HG03575 (cell line): Measurements from ENCODE around the gene BICDL1.
"Not testable (repeated sequence)": the region's sequence is repeated elsewhere in the genome, so short reads cannot be mapped to it uniquely, and the experiment has no call there.

Source experiments
- ATAC-seq: cut with Tn5 transposase; IDR thresholded peaks from one replicate; pipeline ENCODE4 v1.9.1; 2021; ENCODE audit not compliant: unreplicated experiment, insufficient number of reproducible peaks, low FRiP score; ENCODE audit errors: extremely low read depth

The BICDL1 gene

GRCh38 chr12:120045367-120045766, 56.3 kb downstream of the BICDL1 start:
- not testable (repeated sequence) for ATAC-seq

GRCh38 chr12:120047072-120047471, 58.0 kb downstream of the BICDL1 start:
- no peak for ATAC-seq

DNA sequence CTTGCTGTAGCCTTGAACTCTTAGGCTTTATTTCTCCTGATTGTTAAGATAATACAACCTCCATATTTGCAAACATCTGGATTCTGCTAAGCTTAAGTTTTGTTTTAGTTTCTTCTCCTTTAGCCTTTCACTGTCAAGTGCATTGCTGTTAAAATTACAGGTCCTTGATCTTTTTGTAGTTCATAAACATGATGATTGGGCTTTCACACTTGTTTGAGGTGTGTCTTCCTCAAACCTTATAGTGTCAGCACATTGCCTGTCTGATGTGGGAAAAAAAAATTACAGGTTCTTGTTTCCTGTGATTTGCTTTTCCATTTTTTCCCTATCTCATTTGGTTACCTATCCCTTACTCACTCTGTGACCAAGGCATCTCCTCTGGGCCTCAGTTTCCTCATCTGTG, 59.2 kb downstream of the BICDL1 start:
- no peak for ATAC-seq

DNA sequence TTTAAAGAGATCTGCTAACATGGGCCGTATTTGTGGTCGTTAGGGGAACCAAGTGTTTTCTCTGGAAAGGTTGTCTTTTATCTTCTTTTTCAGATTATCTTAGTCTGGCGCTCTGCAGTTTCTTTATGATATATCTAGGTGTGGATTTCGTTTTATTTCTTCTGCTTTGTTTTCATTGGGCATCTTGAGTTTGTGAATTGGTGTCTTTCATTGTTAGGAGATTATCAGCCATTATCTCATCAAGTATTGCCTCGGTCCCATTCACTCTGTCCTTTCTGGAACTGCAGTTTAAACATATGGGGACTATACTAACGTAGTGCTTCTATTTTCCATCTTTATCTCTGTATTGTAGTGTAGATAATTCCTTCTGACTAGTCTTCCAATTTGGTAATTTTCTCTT, 60.4 kb downstream of the BICDL1 start:
- no peak for ATAC-seq

DNA sequence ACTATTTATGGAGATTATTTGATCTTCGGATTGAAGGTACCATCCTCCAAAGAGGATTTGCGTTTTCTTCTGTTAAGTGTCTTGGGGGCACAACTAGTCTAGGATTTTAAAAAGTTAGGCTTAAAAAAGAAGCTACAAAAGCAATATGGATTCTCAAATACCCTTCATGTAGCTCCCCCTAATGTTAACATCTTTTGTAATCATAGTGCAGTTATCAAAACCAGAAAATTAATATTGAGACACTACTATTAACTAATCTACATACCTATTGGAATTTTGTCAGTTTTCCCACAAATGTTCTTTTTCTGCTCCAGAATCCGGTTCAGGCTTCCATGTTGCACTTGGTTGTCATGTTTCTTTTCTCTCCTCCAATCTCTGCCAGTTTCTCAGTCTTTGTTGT, 62.5 kb downstream of the BICDL1 start:
- no peak for ATAC-seq

DNA sequence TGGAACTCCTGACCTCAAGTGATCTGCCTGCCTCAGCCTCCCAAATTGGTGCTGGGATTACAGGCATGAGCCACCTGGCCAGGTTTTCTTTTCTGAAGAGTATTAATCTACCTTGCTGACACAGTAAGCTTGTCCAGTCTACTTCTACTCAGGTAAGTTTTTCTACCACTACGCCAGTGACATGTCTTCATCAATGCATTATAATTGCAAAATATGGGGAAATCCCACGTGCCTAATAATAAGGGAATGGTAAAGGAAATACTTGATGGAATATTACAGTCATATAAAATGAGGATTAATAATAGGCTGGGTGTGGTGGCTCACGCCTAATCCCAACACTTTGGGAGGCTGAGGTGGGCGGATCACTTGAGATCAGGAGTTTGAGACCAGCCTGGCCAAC, 65.3 kb downstream of the BICDL1 start:
- ATAC-seq, result no peak

DNA sequence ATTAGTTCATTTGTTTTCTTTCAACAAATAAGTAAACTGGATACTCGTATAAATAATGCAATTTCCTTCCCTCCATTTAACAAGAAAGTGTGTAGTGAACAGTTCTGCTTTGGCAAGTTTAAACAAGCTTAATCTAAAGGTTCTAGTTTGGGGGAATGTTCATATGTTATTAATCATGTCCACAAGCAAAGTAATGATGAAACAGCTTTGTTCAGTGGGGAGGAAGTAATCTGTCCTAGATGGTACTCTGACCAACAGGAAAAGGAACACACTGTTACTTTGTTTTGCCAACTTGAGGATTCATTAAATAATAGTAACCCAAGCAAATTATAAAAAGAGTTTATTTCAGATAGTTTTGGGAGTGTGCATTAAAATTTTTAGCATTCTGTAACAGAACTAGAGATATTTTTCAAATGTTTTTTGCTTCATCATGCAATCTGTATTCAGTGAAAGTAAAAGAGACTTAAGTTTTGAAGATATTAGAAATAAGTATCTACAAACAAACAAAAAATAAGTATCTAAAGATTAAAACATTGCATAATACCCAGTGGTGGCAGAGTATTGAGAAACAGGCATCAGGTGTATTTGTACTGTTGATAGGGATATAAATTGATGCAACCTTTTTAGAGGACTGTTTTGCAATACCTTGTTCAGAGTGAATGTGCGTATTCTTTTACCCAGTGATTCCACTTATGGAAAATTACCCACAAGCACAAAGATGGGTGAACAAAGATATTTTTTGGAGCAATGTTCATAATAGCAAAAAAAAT, 66.4 kb downstream of the BICDL1 start:
- ATAC-seq, result no peak

GRCh38 chr12:120056739-120057138, 67.7 kb downstream of the BICDL1 start:
- no peak for ATAC-seq

- ATAC-seq, result no peak
Measured at GRCh38 chr12:120060196-120060595, 71.2 kb downstream of the BICDL1 start.

- no peak for ATAC-seq
Measured at GRCh38 chr12:120060717-120061116, 71.7 kb downstream of the BICDL1 start.

GRCh38 chr12:120061575-120062214, 72.7 kb downstream of the BICDL1 start:
- no peak for ATAC-seq

GRCh38 chr12:120062976-120063579, 74.0 kb downstream of the BICDL1 start:
- ATAC-seq, result no peak

GRCh38 chr12:120064054-120064940, 75.3 kb downstream of the BICDL1 start:
- no peak for ATAC-seq

GRCh38 chr12:120065472-120065871, 76.4 kb downstream of the BICDL1 start:
- no peak for ATAC-seq

DNA sequence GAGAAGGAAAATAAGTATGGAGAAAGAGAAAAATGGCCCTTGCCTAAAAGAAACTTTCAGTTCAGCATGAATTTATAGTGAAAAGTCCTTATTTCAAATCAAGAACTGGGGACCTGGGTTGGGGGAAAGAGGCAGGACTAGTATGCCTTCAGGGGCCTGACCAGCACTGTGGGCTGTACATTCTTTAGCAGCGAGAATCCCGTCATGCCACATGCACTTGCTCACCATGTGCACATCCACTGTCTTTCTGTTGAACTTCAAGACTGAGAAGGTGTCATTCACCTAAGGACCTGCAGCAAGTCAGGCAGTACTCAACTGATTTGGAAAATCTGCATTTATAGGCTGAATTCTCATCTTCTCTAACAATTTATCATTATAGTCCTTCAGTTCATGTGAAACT, 77.3 kb downstream of the BICDL1 start:
- no peak for ATAC-seq

- no peak for ATAC-seq
Measured at GRCh38 chr12:120067084-120067869, 78.2 kb downstream of the BICDL1 start.

DNA sequence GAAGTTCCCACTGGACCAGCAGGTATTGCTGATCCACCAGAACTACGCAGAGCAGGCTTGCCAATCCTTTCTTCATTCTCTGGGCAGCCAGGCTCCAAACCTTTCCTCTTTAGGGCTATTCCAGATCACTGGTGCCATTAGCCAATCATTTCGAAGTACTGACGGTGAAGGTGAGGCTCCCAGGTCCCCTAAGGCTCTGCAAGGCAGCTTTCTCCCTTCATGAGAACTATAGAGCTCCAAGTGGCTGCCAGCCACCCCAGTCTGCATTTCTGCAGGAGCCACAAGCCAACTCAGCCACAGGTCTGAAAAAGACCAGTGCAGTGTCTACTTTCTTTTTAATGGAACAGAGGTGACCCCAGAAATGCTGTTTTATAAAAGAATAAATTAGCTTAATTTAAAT, 78.9 kb downstream of the BICDL1 start:
- ATAC-seq, result no peak

- no peak for ATAC-seq
Measured at GRCh38 chr12:120069278-120069677, 80.2 kb downstream of the BICDL1 start.
